HG02759 (cell line): ENCODE measurements around the gene CCDC141.

Experiments
- ATAC-seq: cut with Tn5 transposase; IDR thresholded peaks from one replicate; pipeline ENCODE4 v1.9.1; 2021; ENCODE audit warnings: mild to moderate bottlenecking, moderate library complexity; ENCODE audit not compliant: unreplicated experiment

The CCDC141 gene

DNA sequence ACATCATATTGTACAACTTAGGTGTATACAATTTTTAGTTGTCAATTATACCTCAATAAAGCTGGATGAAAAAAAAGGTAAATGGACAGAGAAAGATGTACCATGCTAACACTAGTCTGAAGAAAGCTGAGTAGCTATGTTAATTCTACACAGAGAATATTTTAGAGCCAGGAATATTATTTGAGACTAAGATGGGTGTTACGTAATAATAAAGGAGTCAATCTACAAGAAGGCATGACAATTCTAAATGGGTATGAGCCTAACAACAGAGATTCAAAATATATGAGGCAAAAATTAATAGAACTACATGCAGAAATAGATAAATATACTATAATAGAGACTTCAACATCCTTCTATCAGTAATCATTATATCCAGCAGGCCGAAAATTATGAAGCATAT, 69.1 kb downstream of the CCDC141 start:
- ATAC-seq: no peak

DNA sequence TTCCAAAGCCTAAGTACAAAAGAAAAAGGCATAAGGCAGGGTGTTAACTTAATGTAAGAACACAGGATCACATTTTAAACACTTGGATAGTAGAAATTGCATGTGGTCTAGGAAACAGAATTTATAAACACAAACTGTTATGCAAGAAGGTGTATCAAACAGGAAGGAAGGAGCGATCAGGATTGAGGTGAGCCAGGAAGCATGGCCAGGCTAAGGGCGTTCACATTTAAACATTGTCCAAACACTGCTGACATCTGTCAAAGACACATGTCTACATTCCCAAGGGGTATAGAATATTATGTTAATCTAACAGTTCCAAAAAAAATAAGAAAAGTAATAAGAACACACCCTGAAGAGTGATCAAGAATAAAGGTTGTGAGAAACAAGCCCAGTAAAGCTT, 71.3 kb downstream of the CCDC141 start:
- no peak for ATAC-seq

DNA sequence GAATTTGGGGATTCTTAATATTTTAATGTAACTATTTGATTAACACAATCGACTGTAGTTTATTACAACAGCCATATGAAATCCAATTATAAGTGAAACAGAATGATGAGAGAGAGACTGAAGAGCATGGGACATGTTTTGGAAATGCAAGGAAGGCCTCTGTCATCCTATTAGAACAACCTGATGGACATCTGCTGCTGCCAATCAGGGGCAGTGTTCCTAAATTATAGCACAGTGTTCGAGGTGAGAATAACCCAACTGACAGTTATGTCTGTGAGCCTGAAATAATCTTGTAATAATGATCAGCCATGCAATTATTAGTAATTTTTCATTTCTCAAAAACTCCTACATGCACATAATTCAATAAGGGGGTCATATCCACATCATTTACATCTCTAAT, 73.6 kb downstream of the CCDC141 start:
- no peak for ATAC-seq

DNA sequence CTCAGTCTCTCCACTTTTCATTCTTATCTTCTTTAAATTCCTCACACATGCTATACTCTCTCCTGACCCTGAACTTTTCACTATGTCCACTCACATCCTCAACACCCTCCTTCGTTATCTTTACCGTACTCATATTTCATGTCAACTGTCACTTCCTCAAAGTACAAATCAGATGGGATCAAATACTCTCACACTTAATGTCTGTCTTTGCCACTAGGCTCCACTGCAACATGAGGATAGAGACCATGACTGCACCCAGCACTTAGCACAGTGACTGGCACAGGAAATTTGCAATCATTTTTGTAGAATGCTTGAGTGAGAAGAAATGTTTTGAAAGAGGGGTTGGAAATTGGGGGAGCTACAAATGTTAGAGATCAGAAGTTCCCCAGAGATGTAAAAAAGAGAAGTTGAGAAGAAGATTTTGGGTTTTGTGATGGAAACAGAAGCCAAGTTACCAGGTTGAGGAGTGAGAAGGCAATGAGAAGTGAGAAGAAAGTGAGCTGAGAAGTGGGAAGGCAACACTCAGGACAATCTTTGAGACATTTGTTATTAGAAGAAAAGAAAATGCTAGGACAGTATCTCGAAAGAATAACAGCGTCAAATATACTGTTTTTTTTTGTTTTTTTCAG, 87.0 kb downstream of the CCDC141 start:
- no peak for ATAC-seq

DNA sequence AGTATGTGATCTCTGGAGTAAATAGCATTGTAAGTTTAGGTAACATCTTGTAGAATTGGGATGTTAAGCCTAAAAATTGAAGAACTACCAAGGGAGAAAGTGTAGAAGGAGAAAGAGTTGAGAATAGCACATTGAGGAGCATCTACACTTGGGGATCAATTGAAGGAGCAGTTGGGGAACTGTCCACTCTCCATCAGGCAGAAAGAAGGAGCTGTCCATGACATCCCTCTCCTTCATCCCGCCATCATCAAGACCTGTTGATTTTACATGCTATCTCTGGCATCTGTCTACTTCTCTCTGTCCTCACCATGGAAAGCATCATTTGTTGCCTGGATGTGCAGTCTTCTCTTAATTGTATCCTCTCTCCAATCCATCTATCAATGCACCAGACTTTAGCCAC, 87.8 kb downstream of the CCDC141 start:
- no peak for ATAC-seq

DNA sequence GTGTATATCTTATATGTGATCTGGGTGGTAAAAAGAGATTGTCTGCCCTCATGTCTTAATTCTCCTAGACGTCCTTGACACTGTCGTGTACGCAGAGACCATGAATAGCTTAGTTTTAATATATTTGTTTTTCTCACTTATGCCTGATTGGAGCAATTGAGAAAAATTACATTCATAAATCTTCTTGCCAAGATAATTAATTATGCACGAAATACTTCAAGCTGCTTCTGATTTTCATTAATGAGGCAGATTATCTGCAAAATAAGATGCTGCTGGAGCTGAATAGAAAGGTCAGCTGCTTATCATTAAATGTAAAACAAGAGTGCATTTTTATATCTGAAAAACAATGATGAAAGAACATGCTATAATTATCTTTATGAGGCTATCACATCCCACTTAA, 95.9 kb downstream of the CCDC141 start:
- no peak for ATAC-seq

DNA sequence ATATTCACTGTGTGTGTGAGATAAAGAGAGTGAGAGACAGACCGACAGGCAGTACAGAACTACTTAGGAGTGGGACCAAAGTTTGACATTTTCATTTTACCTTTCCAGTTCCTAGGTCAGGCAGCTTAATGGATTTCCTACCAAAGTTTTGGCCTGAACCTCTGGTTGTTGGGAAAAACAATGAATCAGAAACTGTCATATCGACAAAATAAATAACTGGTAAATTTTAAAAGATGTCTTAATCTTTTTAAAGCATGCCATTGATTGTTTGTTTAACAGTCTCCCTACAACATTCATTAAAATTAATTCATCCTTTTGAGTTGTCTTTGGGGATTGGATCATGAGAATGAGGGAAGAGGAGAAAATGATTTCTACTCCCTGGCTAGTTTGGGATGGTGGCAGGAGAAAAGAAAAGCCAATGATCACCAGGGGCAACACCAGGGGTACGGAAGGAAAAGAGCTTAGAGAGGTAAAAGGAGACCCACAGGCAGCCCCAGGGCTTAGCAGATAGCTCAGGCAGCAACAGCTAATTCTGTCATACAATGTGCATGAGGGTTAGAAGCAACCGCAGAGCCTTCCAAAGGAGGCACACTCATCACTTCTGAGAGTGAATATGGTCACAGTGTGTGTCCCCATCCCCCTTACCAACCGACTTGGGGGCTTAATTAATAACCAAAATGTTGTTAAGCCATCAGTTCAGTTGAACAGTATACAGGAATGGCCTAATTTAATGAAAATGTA, 98.5 kb downstream of the CCDC141 start:
- no peak for ATAC-seq

DNA sequence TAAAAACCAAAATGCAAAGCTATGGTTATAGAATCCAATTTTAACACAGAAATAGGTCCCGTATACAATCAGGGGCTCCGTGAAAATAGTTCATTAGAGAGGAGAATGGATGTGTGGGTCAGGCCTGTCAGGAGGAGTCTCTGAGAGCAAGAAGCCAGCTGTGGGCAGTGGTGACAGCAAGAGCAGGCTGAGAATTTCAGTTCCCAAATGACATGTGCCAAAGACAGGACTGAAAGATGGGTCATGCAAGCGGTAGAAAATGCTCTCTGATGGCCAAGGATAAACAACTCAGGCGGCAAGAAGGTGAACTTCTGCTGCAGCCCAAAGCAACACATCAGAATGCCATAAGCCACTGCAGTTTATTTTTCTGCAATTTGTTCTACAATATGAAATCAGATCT, 100.4 kb downstream of the CCDC141 start:
- ATAC-seq: peak; percentile 54

DNA sequence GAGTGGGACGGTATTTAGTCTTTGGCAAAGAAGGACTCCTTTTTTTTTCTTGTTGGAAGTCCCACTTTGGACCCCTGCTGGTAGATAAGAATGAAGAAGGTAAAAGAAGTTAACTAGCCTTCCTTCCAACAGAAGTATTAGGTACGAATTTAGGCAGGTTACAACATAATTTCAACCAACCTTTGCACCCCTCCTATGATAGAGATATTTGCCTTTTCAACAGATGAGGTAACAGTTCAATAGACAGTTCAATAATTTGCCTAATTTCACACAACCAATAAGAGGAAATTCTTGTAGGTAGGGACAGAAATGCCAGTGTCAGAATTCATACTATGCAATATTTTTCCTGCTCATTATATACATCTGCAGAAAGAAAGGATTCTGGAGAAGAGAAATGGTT, 100.8 kb downstream of the CCDC141 start:
- ATAC-seq: no peak

DNA sequence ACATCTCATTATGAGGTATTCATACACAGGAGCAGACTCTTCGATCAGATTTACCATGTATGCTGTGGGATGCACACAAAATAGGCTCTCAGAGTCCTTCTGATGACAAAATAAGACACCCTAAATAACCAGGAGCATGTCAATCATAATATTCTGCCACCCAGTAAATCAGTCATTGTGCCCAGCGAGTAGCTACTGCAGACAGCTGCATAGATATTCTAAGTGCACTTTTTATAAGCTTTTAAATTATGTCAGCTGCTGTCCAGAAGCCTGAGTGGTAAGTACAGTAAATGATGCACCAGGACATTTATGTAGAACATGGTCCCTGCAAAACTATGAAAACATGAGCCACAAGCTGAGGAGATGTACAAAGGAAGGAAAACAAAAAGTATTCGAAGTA, 102.9 kb downstream of the CCDC141 start:
- no peak for ATAC-seq

DNA sequence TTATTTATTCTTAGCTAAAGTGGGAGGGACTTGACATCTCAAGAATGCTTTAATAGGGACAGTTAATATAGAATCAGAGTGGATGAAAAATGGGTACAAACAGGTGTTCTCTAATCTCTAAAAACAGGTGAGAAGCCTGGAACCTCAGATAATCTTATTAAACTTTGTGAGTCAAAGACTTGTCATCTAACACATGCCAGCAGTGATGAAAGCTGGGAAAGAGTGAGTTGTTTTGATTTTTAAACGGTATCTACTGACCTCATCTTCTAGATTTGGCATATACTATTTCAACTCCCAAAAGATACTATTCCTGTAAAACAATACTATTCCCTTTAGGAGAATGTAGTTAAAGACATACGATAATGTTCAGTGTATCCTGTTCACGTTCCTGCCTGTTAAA, 103.4 kb downstream of the CCDC141 start:
- ATAC-seq: no peak

DNA sequence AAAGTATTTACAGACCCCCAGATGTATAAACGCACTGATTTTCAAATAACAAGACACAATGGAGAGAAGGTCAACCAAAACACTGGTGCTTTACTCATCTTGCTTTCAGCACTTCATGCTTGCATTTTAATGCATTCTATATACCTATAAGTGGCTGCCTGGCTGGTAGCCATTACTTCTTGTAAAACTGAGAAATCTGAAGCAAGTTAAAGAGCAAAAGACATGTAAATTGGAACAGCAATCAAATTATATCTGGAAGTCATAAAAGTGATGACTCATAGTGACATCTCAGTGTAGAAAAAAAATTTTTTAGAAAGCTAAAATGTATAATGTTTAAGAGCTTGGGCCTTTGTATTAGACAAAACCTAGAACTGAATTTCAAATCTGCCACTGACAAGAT, 106.2 kb downstream of the CCDC141 start:
- ATAC-seq: no peak

DNA sequence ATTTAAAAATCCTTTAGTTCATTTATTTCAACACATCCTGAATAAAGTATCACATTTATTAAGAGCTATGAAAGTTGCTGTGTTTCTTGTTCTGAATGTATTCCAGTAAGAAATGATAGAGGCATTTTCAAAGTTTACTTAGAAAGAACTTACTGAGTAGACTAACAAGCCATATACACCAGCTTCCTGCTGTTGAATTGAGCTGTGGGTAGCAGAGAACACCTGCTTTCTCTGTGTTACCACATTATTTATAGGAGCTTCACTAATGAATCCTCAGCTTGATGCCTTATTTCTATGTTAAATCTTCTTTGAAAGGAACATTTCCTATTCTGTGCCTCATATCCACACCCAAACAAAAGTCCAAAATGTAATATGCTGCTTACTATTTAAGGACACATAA, 115.4 kb downstream of the CCDC141 start:
- no peak for ATAC-seq

DNA sequence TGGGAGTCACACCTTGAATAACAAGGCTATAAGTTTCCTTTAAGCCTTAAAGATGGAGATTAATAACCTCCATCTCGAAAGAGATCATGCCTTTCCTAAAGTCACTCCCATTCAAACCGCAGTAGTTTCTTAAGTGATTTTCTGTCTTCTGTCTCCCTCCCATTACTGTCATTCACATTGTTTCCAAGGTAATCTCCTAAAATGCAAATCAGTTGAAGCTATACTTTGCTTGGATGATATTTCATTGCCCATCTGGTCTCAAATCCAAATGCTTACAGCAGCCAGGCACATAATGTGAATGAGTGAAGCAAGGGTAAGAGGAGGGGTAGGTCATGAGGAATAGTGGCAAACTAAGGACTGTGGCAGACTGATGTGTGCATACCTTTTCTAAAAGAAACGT, 116.4 kb downstream of the CCDC141 start:
- no peak for ATAC-seq

DNA sequence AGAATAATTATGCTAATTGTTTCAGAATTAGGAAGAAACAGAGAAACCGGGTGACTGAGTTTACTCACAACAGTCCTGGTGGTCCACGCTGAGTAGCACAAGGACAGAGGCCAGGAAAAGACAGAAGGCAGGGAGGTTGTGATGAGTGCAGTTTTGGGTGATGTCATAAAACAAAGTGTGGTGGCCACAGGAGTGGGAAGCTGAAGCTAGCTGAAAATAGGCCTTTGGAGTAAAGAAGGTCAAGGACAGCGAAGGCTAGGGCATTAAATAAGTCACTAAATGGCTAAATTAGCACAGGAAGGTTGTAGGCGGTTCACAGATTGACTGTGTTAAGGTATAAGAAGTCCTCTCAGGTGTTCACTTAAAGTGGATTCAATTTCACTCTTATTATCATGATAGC, 121.9 kb downstream of the CCDC141 start:
- ATAC-seq: peak; percentile 77

DNA sequence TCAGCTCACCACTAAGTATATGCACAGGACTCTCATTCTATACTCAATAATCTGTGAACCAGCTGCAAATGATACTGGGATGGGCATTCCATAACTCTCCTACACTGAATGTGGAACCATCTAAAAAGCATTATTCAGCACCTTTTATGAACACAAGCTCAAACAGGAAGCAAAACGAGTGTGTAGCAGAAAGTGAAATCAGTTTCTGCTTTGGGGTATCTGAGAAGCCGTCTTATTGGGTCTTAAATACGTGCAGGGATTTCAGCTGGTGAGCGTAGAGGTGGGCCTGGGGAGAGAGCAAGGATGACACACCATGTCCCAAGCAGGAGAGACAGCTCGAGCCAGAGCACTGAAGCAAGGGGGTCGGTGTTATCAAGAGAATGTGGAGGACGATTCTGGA, 122.8 kb downstream of the CCDC141 start:
- ATAC-seq: no peak

DNA sequence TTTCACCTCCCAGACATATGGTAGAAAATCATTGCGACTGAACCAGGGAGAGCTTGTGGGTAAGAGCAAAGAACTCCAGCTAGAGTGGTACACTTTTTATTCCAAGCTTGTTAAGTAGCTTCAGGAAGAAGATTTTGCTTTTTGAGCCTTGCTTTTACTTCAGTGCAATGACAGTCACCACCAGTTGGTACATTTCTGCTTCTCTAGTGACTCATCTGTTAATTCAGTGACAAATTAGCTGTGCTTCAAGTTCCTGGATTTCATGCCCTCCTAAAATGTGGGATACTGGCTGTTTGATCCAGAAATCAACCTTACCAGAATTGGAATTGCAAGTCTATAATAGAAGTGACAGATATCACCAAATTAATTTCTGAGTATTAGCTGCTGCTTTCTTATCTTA, 125.1 kb downstream of the CCDC141 start:
- ATAC-seq: no peak

DNA sequence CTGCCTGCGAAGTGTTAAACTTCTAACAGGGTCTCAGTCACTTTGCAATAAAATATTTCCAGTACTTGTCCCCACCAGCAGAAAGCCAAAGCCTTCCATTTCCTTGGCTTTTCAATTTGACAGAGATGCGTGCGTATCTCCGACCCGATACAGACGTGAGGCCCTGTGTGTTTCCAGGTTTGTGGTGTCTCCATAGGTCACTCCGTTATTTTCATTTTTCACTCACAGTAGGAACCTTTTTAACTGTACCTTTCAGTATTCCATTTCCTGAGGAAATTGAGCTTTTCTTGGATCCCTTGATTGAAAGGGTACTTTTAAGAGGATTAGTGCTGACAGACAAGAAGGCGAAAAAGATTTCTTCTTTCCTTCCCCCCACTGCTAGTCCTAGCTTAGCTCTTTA, 126.4 kb downstream of the CCDC141 start:
- ATAC-seq: no peak

DNA sequence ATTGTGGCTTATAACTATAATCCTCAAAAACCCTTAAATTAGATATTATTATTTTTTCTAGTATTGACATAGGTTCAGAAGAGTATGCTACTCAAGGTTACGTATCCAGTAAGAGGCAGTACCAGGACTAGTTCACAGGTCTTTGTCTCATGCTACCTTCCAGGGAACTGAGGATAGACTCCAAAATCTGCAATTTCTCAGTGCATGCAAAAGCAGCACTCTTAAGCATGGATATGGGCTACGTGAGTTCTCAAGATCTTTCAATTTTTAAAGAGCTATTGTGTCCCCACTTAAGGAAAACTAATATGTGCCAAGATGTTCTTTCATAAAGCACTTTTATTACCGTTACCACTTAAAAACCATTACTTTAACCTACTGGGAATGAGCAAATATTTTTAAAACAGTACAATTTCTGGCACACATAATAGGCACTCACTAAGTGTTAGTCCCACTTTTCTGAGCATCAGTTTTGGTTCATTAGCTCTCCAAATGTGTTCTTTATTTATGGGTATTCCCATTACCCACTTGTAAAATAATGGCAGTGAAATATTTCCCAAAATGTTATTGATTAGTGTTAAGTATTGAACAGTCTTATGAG, 128.9 kb downstream of the CCDC141 start:
- no peak for ATAC-seq

DNA sequence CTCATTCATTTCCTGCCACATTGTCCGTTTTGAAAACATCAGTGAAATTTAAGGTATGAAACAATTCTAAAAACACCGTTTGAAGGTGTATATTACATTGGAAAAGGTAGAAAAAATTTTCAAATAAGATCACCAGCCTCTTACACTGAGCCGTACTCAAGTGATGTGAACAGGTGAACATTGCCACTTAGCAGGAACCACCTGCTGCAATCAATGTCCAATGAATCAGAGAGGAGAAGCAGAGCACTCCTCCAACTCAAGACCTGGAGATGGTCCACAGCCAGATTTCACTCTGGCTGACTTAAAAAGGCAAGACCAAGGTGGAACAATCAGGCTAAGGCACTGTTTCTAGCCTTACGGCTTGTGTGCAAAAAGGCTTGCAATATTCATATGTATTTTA, 132.4 kb downstream of the CCDC141 start:
- ATAC-seq: no peak

DNA sequence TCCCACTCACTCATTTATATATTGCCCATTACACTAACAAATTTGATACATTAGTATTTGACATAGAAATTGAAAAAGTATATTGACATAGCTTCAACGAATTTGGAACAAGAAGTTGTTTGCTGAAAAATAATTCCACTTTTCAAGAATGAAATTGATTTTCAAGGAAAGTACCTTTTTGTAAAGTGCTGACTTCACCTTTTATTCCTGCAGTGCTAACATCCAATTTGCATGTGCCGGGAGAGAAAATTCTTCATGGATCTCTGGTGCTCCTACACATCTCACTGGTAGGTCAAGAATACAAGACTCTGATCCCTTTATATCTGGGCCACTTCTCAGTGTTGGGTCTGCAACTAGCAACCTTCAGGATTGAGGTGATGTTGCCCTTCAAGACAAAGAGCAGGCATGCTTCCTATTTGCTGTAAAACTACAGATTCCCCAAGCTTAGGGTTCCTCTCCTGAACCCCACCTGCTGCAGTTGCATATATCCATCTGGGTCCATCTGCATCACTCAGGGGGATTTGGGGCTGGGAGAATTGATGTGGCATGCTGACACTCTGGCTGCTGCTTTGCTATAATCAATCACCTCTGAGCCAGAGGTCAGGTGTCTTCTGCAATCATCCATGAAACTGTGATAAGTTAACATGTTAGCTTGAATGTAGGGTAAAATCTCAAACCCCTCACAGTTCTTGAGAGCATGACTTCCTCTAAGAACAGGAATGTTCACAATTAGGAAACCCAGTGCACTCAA, 134.3 kb downstream of the CCDC141 start:
- ATAC-seq: no peak
